HFF-Myc (cell line): ENCODE measurements around the gene KREMEN2.

Experiments
- DNase-seq: peaks from one replicate; pipeline ENCODE4 v3.0.0-alpha.2; 2011; ENCODE audit warnings: low read depth; ENCODE audit errors: extremely low read depth
- H3K4me3 ChIP-seq: replicated peaks from 2 replicates; pipeline ENCODE4 v1.5.1; 2011; ENCODE audit warnings: low read depth, mild to moderate bottlenecking, control low read depth, low read length
- TF ChIP-seq, protein P1 (sequence below): IDR thresholded peaks from 2 replicates; pipeline ENCODE4 v1.5.1; 2012; ENCODE audit warnings: mild to moderate bottlenecking, low read depth, low read length, control low read depth; ENCODE audit errors: missing control alignments

KREMEN2 gene

GRCh38 chr16:2969545-2970521 lies 5.8 kb downstream of the KREMEN2 start:
- peak overlapping the region; percentile 62 for H3K4me3 ChIP-seq
- DNase-seq, result no peak
- TF ChIP-seq, protein P1, sequence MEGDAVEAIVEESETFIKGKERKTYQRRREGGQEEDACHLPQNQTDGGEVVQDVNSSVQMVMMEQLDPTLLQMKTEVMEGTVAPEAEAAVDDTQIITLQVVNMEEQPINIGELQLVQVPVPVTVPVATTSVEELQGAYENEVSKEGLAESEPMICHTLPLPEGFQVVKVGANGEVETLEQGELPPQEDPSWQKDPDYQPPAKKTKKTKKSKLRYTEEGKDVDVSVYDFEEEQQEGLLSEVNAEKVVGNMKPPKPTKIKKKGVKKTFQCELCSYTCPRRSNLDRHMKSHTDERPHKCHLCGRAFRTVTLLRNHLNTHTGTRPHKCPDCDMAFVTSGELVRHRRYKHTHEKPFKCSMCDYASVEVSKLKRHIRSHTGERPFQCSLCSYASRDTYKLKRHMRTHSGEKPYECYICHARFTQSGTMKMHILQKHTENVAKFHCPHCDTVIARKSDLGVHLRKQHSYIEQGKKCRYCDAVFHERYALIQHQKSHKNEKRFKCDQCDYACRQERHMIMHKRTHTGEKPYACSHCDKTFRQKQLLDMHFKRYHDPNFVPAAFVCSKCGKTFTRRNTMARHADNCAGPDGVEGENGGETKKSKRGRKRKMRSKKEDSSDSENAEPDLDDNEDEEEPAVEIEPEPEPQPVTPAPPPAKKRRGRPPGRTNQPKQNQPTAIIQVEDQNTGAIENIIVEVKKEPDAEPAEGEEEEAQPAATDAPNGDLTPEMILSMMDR, result peak; percentile 59

DNA sequence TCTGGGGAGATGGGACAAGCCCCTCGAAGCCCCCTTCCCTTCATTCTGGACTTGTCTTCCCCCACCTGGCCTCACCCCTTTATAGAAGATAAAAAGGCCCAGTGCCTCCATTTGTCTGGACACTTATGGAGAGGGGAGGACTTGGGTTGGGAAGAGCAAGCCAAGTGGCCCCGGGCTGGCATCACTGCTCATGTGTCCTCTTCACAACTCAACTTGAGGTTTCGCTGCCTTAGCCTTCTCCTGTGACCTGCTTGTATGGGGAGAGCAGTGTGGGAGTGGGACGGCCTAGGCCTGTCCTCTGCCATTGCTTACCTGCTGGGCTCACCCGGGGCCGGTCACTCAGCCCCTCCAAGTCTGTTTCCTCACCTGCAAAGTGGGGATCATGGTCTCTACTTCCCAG lies 6.5 kb downstream of the KREMEN2 start:
- TF ChIP-seq, protein P1, result no peak
- DNase-seq, result no peak
- H3K4me3 ChIP-seq, result peak overlapping the region; percentile 62

DNA sequence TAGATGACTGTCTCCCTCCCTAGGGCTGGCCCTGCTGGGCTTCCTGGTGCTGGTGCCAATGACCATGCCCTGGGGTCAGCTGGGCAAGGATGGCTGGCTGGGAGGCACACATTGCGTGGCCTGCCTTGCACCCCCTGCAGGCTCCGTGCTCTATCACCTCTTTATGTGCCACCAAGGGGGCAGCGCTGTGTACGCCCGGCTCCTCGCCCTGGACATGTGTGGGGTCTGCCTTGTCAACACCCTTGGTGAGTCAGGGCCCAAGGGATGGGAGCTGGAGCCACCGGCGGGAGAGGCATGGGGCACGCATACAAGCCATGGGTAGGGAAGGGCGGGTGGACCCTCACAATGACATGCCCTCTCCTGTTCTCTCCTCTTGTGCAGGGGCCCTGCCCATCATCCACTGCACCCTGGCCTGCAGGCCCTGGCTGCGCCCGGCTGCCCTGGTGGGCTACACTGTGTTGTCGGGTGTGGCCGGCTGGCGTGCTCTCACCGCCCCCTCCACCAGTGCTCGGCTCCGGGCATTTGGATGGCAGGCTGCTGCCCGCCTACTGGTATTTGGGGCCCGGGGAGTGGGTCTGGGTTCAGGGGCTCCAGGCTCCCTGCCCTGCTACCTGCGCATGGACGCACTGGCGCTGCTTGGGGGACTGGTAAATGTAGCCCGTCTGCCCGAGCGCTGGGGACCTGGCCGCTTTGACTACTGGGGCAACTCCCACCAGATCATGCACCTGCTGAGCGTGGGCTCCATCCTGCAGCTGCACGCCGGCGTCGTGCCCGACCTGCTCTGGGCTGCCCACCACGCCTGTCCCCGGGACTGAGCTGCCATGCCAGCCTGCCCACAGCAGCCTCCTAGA lies 7.3 kb downstream of the KREMEN2 start:
- TF ChIP-seq, protein P1, result no peak
- H3K4me3 ChIP-seq, result no peak overlapping the region
- no peak for DNase-seq

- no peak overlapping the region for H3K4me3 ChIP-seq
- DNase-seq, result no peak
- TF ChIP-seq, protein P1, result no peak
These were observed 8.1 kb downstream of the KREMEN2 start for GRCh38 chr16:2971985-2972784.

GRCh38 chr16:2973093-2973492 lies 9.0 kb downstream of the KREMEN2 start:
- H3K4me3 ChIP-seq, result no peak overlapping the region
- no peak for DNase-seq
- TF ChIP-seq, protein P1, result no peak
